Lower leg skin (tissue), 4 donors: ENCODE measurements around the gene KIF15. TPM values are rescaled to one million over a fixed set of nuclear protein-coding genes. Genes with fewer than 3 reads are reported as not detected.

Experiments used
- DNase-seq, 2 donors: peaks; one replicate each; pipeline ENCODE4 v3.0.0-alpha.2; 2019; ENCODE audit warnings: low spot score in 2 of 2
- H3K4me3 ChIP-seq: fragments of 200-600 bp; sonication (generic); 2 replicates; pipeline ENCODE4 v1.5.1; 2017; ENCODE audit warnings: mild to moderate bottlenecking, low read depth; ENCODE audit not compliant: poor library complexity, severe bottlenecking
- POLR2A ChIP-seq, 2 donors: fragments of 450-650 bp; IDR thresholded peaks; one replicate each; pipeline ENCODE4 v1.6.1; 2016 to 2017; ENCODE audit warnings: antibody characterized with exemption in 2 of 2, mild to moderate bottlenecking in 1 of 2, moderate library complexity in 1 of 2
- WGBS, 2 donors: methylation state at CpG; one replicate each; pipeline ENCODE4 v1.1.5; 2018; 5-methylcytosine and 5-hydroxymethylcytosine counted together
- intact Hi-C: fragments of 100-400 bp; cut with DNase I; formaldehyde crosslinking; loops from one replicate; pipeline ENCODE4 v1.15.0; 2023; ENCODE audit warnings: low total_unique reads
- total RNA-seq, 4 donors: library from RNA; depleted of rRNA; stranded (reverse); fragments of >200 nt; gene quantifications; one replicate each; pipeline ENCODE4 v1.1.0, GENCODE V29; 2016
- TF ChIP-seq, protein P1 (sequence below), 3 donors: fragments of 450-650 bp; IDR thresholded peaks; one replicate each; pipeline ENCODE4 v1.5.1; 2016; ENCODE audit warnings: antibody characterized with exemption in 3 of 3, mild to moderate bottlenecking in 3 of 3, moderate library complexity in 2 of 3

Gene KIF15
- total RNA-seq, 4 donors from 2014 or later, result 0.79 to 3.5 (median 2.4) TPM

DNA sequence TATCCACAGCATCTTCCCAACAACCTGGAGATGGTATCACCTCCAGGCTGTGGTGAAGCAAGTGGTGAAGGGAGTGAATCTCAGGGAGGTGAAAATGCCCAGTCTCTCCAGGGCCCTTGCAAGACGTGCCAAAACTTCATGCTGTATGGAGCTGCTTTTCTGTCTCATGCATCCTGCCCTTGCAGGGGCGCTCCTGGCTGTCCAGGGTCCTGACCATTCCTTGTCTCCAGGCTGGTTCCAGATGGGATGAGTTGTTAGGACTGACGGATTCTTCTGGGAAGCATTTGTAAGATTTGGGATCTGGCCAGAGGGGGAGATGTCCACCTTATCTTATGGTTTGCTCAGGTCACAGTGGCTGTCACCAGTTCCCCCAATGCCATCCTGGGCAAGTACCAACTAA, 128.7 kb downstream of the KIF15 start:
- intact Hi-C loops, result no loop called here
- 62 to 81% methylated on average over 3 of the region's 3 CpGs for WGBS, 2 donors
- H3K4me3 ChIP-seq, result no peak overlapping the region
- TF ChIP-seq, protein P1, sequence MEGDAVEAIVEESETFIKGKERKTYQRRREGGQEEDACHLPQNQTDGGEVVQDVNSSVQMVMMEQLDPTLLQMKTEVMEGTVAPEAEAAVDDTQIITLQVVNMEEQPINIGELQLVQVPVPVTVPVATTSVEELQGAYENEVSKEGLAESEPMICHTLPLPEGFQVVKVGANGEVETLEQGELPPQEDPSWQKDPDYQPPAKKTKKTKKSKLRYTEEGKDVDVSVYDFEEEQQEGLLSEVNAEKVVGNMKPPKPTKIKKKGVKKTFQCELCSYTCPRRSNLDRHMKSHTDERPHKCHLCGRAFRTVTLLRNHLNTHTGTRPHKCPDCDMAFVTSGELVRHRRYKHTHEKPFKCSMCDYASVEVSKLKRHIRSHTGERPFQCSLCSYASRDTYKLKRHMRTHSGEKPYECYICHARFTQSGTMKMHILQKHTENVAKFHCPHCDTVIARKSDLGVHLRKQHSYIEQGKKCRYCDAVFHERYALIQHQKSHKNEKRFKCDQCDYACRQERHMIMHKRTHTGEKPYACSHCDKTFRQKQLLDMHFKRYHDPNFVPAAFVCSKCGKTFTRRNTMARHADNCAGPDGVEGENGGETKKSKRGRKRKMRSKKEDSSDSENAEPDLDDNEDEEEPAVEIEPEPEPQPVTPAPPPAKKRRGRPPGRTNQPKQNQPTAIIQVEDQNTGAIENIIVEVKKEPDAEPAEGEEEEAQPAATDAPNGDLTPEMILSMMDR (IDR thresholded peaks at IDR 0.05), result no peak
- no peak for TF ChIP-seq POLR2A (IDR thresholded peaks at IDR 0.05)
- DNase-seq, result no peak

DNA sequence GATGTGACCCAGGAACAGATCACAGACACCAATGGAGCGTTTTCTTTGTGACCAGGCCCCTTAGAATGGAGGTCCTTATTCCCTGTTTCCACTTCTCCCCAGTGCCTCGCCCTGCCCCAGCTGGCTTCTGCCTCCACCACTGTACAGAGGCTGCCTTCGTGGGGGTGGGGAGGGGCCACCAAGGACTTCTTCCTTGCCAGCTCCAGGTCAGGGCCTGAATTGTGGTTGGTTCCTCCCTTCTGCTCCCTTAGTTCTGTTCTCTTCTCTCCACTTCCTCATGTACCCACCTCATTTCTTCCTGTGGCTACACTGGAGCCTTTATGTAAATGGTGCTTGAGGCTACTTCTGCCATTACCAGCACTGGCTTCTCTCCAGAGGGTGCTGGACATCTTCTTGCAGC, 129.3 kb downstream of the KIF15 start:
- H3K4me3 ChIP-seq, result no peak overlapping the region
- TF ChIP-seq, protein P1 (IDR thresholded peaks at IDR 0.05), result no peak
- no peak for TF ChIP-seq POLR2A (IDR thresholded peaks at IDR 0.05)
- intact Hi-C loops, result no loop called here
- 62% methylated on average over 3 of the region's 3 CpGs for WGBS, 2 donors
- DNase-seq, result peak in 1 of 2 donors; percentile 76

DNA sequence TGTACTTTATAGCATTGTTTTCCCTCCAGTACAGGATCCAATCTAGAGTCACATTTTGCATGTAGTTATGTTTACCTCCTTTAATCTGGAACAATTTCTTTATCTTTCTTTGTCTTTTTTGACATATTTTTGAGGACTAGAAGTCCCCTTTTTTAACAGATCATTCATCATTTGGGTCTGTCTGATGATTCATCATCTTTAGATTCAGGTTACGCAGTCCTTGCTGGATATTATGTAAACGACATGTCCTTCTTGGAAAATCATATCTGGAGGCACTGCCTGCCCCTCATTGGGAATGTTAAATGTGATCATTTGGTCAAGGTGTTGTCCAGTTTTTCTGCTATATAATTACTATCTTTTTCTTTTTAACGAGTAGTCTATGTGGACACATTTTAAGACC, 131.1 kb downstream of the KIF15 start:
- no peak for TF ChIP-seq POLR2A (IDR thresholded peaks at IDR 0.05)
- TF ChIP-seq, protein P1 (IDR thresholded peaks at IDR 0.05), result no peak
- intact Hi-C loops, result no loop called here
- DNase-seq, result no peak
- H3K4me3 ChIP-seq, result no peak overlapping the region
- WGBS, 2 donors, result 61 to 79% methylated on average over 3 of the region's 3 CpGs

DNA sequence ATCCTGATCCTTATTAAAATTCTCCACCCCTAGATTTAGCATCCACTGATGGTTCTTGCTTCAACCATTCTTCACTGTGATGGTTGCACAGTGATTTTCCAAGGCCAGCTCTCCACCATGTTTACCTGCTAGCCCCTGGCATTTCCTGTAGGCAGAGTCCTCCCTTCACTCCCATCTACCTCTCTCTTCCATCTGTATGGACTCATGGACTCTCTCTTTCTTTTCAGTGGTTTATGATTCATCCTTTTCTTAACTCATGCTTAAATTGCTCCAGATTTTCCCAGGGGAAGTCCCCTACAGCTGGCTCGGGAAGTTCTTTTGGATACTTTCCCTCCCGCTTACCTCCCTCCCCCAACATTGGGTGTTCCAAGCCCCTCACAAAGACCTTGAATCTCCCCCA, 131.5 kb downstream of the KIF15 start:
- intact Hi-C loops, result no loop called here
- 30 to 37% methylated on average over 2 of the region's 2 CpGs for WGBS, 2 donors
- no peak overlapping the region for H3K4me3 ChIP-seq
- TF ChIP-seq, protein P1 (IDR thresholded peaks at IDR 0.05), result no peak
- TF ChIP-seq POLR2A (IDR thresholded peaks at IDR 0.05), result no peak
- no peak for DNase-seq

DNA sequence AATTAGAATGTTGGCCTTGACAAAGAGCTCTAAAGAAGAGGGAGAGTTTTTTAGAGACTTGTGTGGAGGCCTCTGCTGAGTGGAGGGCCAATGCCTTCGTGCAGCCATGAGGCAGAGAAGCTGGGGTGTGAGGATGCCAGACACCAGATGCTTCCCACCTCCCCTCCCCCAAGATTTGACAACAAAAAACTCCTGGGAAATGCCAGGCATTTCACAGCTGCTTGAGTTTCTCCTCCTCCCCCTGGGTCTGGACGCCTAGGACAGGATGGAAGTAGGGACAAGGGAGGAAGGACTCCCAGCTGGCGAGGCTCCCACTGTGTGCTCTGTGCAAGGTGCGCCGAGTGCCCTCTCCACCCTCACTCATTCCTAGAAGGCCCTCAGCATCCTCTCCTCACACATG, 132.9 kb downstream of the KIF15 start:
- H3K4me3 ChIP-seq, result no peak overlapping the region
- intact Hi-C loops, result no loop called here
- no peak for TF ChIP-seq POLR2A (IDR thresholded peaks at IDR 0.05)
- TF ChIP-seq, protein P1 (IDR thresholded peaks at IDR 0.05), result no peak
- no peak for DNase-seq
- 62 to 65% methylated on average over 5 of the region's 5 CpGs for WGBS, 2 donors

DNA sequence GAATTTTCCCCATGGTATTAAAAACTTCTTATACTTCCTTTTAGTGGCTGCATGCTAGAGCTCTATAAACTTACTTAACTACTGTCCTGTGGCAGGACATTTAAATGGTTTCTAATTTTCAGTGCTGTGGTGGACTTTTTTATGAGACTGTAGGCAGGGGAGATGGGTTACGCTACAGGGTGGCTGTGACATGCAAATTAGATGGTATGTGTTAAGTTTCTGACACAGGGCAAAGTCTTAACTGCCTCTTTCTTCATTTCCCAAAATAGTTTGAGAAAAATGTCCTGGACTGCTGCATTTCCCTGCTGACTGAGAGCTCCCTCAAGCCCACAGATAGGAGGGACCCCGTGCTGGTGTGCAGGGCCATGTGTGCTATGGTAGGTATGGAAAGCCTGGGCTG, 134.8 kb downstream of the KIF15 start:
- WGBS, 2 donors, result 83 to 85% methylated on average over 2 of the region's 2 CpGs
- DNase-seq, result no peak
- intact Hi-C loops, result no loop called here
- no peak overlapping the region for H3K4me3 ChIP-seq
- TF ChIP-seq POLR2A (IDR thresholded peaks at IDR 0.05), result no peak
- TF ChIP-seq, protein P1 (IDR thresholded peaks at IDR 0.05), result no peak
